GM12878 (cell line): Measurements from ENCODE around the gene NOL8.

Experiments
- ASH2L ChIP-seq: fragments of 300-600, 200-600 bp; sonication (generic); IDR thresholded peaks from 2 replicates; pipeline ENCODE4 v1.6.1; 2017; ENCODE audit warnings: low read depth, mild to moderate bottlenecking, borderline replicate concordance
- DPF2 ChIP-seq: fragments of 450-650 bp; IDR thresholded peaks from 2 replicates; pipeline ENCODE4 v1.6.1; 2017; ENCODE audit warnings: mild to moderate bottlenecking
- EP300 ChIP-seq, 2 experiments: fragments of 150-350 bp in 1 of 2; IDR thresholded peaks; 2 replicates each; pipeline ENCODE4 v1.6.1; 2011 to 2012; ENCODE audit warnings: low read depth in 2 of 2, low read length in 2 of 2, borderline replicate concordance in 1 of 2, improper control_type of control experiment in 1 of 2, inconsistent platforms in 1 of 2; ENCODE audit not compliant: control insufficient read depth in 1 of 2
- EZH2 ChIP-seq: IDR thresholded peaks from 2 replicates; pipeline ENCODE4 v1.6.1; 2012; ENCODE audit warnings: low read depth, mild to moderate bottlenecking, control low read depth, inconsistent platforms, low read length, borderline replicate concordance; ENCODE audit not compliant: control insufficient read depth
- GATAD2B ChIP-seq: fragments of 450-650 bp; conservative IDR thresholded peaks from 2 replicates; pipeline ENCODE4 v1.6.1; 2017; ENCODE audit warnings: low read depth, mild to moderate bottlenecking, moderate library complexity
- HDGF ChIP-seq: fragments of 450-650 bp; IDR thresholded peaks from 2 replicates; pipeline ENCODE4 v1.6.1; 2016; ENCODE audit warnings: antibody characterized with exemption
- MTA2 ChIP-seq: fragments of 450-650 bp; IDR thresholded peaks from 2 replicates; pipeline ENCODE4 v1.6.1; 2016; ENCODE audit warnings: low read depth, mild to moderate bottlenecking, moderate library complexity
- NRF1 ChIP-seq: conservative IDR thresholded peaks from 2 replicates; pipeline ENCODE4 v1.6.1; 2011; ENCODE audit warnings: mild to moderate bottlenecking, low read depth, low read length, improper control_type of control experiment
- POLR2AphosphoS5 ChIP-seq: IDR thresholded peaks from 2 replicates; pipeline ENCODE4 v1.6.1; 2011; ENCODE audit warnings: mild to moderate bottlenecking, low read length, inconsistent platforms
- RAD21 ChIP-seq: IDR thresholded peaks from 2 replicates; pipeline ENCODE4 v1.6.1; 2011; ENCODE audit warnings: mild to moderate bottlenecking, low read depth, low read length, moderate library complexity; ENCODE audit not compliant: insufficient read depth
- YY1 ChIP-seq: IDR thresholded peaks from 2 replicates; pipeline ENCODE4 v1.6.1; 2011; ENCODE audit warnings: low read depth, mild to moderate bottlenecking, low read length
- TF ChIP-seq, protein P1 (sequence below), 3 experiments: IDR thresholded peaks in 2 of 3; conservative IDR thresholded peaks in 1 of 3; 2 replicates each; pipeline ENCODE4 v1.5.1; 2011; ENCODE audit warnings: low read depth in 3 of 3, low read length in 3 of 3, mild to moderate bottlenecking in 3 of 3, control low read depth in 2 of 3, moderate library complexity in 2 of 3, inconsistent platforms in 1 of 3, mixed read lengths in 1 of 3; ENCODE audit not compliant: control insufficient read depth in 2 of 3, insufficient read depth in 1 of 3; ENCODE audit errors: extremely low read depth in 1 of 3
- TF ChIP-seq, protein P2 (sequence below): fragments of 450-650 bp; IDR thresholded peaks from 2 replicates; pipeline ENCODE4 v1.6.1; 2017; ENCODE audit warnings: mild to moderate bottlenecking, moderate library complexity
- TF ChIP-seq, protein P3 (sequence below): fragments of 450-650 bp; IDR thresholded peaks from 2 replicates; pipeline ENCODE4 v1.6.1; 2016; ENCODE audit warnings: mild to moderate bottlenecking

DNA sequence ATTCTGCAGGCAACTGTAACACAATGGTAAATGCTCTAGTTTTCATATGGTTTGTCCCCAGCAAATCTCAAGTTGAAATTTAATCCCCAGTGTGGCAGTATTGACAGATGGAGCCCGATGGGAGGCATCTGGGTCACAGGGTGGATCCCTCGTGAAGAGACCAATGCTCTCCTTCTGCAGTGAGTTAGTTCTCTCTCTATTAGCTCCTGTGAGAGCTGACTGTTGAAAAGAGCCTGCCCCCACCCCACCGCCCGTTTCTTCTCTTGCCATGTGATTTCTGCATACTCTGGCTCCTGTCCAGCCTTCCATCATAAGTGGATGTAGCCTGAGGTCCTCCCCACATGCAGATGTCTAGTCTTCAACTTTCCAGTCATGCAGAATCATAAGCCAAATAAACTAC is 58.7 kb downstream of the NOL8 start:
- TF ChIP-seq, protein P1, sequence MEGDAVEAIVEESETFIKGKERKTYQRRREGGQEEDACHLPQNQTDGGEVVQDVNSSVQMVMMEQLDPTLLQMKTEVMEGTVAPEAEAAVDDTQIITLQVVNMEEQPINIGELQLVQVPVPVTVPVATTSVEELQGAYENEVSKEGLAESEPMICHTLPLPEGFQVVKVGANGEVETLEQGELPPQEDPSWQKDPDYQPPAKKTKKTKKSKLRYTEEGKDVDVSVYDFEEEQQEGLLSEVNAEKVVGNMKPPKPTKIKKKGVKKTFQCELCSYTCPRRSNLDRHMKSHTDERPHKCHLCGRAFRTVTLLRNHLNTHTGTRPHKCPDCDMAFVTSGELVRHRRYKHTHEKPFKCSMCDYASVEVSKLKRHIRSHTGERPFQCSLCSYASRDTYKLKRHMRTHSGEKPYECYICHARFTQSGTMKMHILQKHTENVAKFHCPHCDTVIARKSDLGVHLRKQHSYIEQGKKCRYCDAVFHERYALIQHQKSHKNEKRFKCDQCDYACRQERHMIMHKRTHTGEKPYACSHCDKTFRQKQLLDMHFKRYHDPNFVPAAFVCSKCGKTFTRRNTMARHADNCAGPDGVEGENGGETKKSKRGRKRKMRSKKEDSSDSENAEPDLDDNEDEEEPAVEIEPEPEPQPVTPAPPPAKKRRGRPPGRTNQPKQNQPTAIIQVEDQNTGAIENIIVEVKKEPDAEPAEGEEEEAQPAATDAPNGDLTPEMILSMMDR (IDR thresholded peaks at IDR 0.05 in 2 of 3, conservative IDR thresholded peaks at IDR 0.05 in 1 of 3; ENCODE audit: control insufficient read depth in 2 of 3, extremely low read depth in 1 of 3, insufficient read depth in 1 of 3, low read depth in 3 of 3, low read length in 3 of 3), result no peak
- TF ChIP-seq GATAD2B (no peak), ASH2L (no peak), MTA2 (no peak), EZH2 (no peak), DPF2 (no peak), HDGF (no peak), YY1 (no peak), NRF1 (no peak), RAD21 (no peak), POLR2AphosphoS5 (no peak), EP300 (IDR thresholded peaks at IDR 0.05; ENCODE audit: borderline replicate concordance in 1 of 2, control insufficient read depth in 1 of 2, low read depth in 2 of 2, low read length in 2 of 2) (no peak)
- TF ChIP-seq, protein P2, sequence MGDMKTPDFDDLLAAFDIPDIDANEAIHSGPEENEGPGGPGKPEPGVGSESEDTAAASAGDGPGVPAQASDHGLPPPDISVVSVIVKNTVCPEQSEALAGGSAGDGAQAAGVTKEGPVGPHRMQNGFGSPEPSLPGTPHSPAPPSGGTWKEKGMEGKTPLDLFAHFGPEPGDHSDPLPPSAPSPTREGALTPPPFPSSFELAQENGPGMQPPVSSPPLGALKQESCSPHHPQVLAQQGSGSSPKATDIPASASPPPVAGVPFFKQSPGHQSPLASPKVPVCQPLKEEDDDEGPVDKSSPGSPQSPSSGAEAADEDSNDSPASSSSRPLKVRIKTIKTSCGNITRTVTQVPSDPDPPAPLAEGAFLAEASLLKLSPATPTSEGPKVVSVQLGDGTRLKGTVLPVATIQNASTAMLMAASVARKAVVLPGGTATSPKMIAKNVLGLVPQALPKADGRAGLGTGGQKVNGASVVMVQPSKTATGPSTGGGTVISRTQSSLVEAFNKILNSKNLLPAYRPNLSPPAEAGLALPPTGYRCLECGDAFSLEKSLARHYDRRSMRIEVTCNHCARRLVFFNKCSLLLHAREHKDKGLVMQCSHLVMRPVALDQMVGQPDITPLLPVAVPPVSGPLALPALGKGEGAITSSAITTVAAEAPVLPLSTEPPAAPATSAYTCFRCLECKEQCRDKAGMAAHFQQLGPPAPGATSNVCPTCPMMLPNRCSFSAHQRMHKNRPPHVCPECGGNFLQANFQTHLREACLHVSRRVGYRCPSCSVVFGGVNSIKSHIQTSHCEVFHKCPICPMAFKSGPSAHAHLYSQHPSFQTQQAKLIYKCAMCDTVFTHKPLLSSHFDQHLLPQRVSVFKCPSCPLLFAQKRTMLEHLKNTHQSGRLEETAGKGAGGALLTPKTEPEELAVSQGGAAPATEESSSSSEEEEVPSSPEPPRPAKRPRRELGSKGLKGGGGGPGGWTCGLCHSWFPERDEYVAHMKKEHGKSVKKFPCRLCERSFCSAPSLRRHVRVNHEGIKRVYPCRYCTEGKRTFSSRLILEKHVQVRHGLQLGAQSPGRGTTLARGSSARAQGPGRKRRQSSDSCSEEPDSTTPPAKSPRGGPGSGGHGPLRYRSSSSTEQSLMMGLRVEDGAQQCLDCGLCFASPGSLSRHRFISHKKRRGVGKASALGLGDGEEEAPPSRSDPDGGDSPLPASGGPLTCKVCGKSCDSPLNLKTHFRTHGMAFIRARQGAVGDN, result no peak
- TF ChIP-seq, protein P3, sequence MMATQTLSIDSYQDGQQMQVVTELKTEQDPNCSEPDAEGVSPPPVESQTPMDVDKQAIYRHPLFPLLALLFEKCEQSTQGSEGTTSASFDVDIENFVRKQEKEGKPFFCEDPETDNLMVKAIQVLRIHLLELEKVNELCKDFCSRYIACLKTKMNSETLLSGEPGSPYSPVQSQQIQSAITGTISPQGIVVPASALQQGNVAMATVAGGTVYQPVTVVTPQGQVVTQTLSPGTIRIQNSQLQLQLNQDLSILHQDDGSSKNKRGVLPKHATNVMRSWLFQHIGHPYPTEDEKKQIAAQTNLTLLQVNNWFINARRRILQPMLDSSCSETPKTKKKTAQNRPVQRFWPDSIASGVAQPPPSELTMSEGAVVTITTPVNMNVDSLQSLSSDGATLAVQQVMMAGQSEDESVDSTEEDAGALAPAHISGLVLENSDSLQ, result no peak
